HepG2 (cell line): Measurements from ENCODE around the gene TICAM2. TPM values are rescaled to one million over a fixed set of nuclear protein-coding genes. Genes with fewer than 3 reads are reported as not detected.

Experiments
- BORCS8-MEF2B ChIP-seq: sonication (generic); formaldehyde crosslinking; IDR thresholded peaks from 2 replicates; pipeline ENCODE4 v1.8.0; 2022; ENCODE audit warnings: mild to moderate bottlenecking, missing genetic modification reagents
- BRCA1 ChIP-seq: sonication (generic); formaldehyde crosslinking; IDR thresholded peaks from 2 replicates; pipeline ENCODE4 v1.4.0; 2020; ENCODE audit warnings: missing genetic modification reagents
- CHCHD3 ChIP-seq: sonication (generic); formaldehyde crosslinking; IDR thresholded peaks from 2 replicates; pipeline ENCODE4 v1.8.0; 2022; ENCODE audit warnings: mild to moderate bottlenecking, missing genetic modification reagents, moderate library complexity
- DNMT3B ChIP-seq: conservative IDR thresholded peaks from 2 replicates; pipeline ENCODE4 v1.6.1; 2016; ENCODE audit warnings: missing biosample characterization, control low read depth
- EHMT2 ChIP-seq: fragments of 200-600 bp; sonication (generic); IDR thresholded peaks from 2 replicates; pipeline ENCODE4 v1.7.0; 2017; ENCODE audit warnings: antibody characterized with exemption, low read depth, low read length, borderline replicate concordance
- FOXA3 ChIP-seq: IDR thresholded peaks from 2 replicates; pipeline ENCODE4 v1.6.1; 2016; ENCODE audit warnings: missing genetic modification reagents, missing compliant biosample characterization
- GATAD1 ChIP-seq: IDR thresholded peaks from 2 replicates; pipeline ENCODE4 v1.6.1; 2016; ENCODE audit warnings: missing genetic modification reagents, missing compliant biosample characterization
- HDAC2 ChIP-seq: sonication (generic); formaldehyde crosslinking; IDR thresholded peaks from 2 replicates; pipeline ENCODE4 v1.4.0; 2020; ENCODE audit warnings: missing genetic modification reagents
- NR1H2 ChIP-seq: sonication (generic); formaldehyde crosslinking; IDR thresholded peaks from 2 replicates; pipeline ENCODE4 v1.8.1; 2022; ENCODE audit warnings: low read depth, missing genetic modification reagents, borderline replicate concordance
- PHF21A ChIP-seq: sonication (generic); formaldehyde crosslinking; IDR thresholded peaks from 2 replicates; pipeline ENCODE4 v1.5.0; 2020; ENCODE audit warnings: mild to moderate bottlenecking, missing genetic modification reagents
- POLR2G ChIP-seq: fragments of 200-400 bp; formaldehyde crosslinking; IDR thresholded peaks from 2 replicates; pipeline ENCODE4 v1.6.1; 2018; ENCODE audit warnings: mild to moderate bottlenecking, low read depth, low read length, moderate library complexity
- TBL1XR1 ChIP-seq: fragments of 150-350 bp; IDR thresholded peaks from 2 replicates; pipeline ENCODE4 v1.6.1; 2014; ENCODE audit warnings: borderline replicate concordance, low read length; ENCODE audit not compliant: partially characterized antibody
- ZBTB3 ChIP-seq: sonication (generic); formaldehyde crosslinking; IDR thresholded peaks from 2 replicates; pipeline ENCODE4 v1.4.0; 2020; ENCODE audit warnings: low read depth, mild to moderate bottlenecking, moderate library complexity, missing genetic modification reagents, borderline replicate concordance
- ZNF225 ChIP-seq: sonication (generic); formaldehyde crosslinking; IDR thresholded peaks from 2 replicates; pipeline ENCODE4 v1.4.0; 2020; ENCODE audit warnings: mild to moderate bottlenecking, missing genetic modification reagents
- ZNF674 ChIP-seq: sonication (generic); formaldehyde crosslinking; IDR thresholded peaks from 2 replicates; pipeline ENCODE4 v1.5.0; 2020; ENCODE audit warnings: low read depth, mild to moderate bottlenecking, missing genetic modification reagents
- ZSCAN30 ChIP-seq: sonication (generic); formaldehyde crosslinking; IDR thresholded peaks from 2 replicates; pipeline ENCODE4 v1.5.0; 2020; ENCODE audit warnings: mild to moderate bottlenecking, missing genetic modification reagents
- polyA plus RNA-seq, 8 experiments: library from polyadenylated mRNA; depleted of rRNA in 3 of 8; stranded (reverse) in 7 of 8; unstranded in 1 of 8; fragments of >200 nt; fragmentation: Illumina TruSeq in 4 of 8; extraction: Trizol in 4 of 8; gene quantifications; 2 replicates each; pipeline versions ENCODE4 v1.2.1 to v1.2.3, GENCODE V29; 2011 to 2016; ENCODE audit warnings: low read depth in 4 of 8, missing spikeins in 1 of 8, mixed read lengths in 1 of 8; ENCODE audit not compliant: insufficient read depth in 1 of 8
- total RNA-seq, 5 experiments: library from RNA; depleted of rRNA; stranded (reverse); fragments of >200 nt; fragmentation: Illumina TruSeq; extraction: Trizol; gene quantifications; 2 replicates each; pipeline ENCODE4 v1.2.3, GENCODE V29; 2016; ENCODE audit warnings: low read depth in 1 of 5
- TF ChIP-seq, protein P1 (sequence below): sonication (generic); formaldehyde crosslinking; IDR thresholded peaks from 2 replicates; pipeline ENCODE4 v1.4.0; 2020; ENCODE audit warnings: low read depth, mild to moderate bottlenecking, missing genetic modification reagents
- TF ChIP-seq, protein P2 (sequence below): sonication (generic); formaldehyde crosslinking; IDR thresholded peaks from 2 replicates; pipeline ENCODE4 v1.4.0; 2020; ENCODE audit warnings: mild to moderate bottlenecking, missing genetic modification reagents
- TF ChIP-seq, protein P3 (sequence below): IDR thresholded peaks from 2 replicates; pipeline ENCODE4 v1.6.1; 2016; ENCODE audit warnings: mild to moderate bottlenecking, missing biosample characterization, missing genetic modification reagents
- TF ChIP-seq, protein P4 (sequence below), 2 experiments: fragments of 450-650 bp in 1 of 2; sonication (generic) in 1 of 2; formaldehyde crosslinking; IDR thresholded peaks; 2 replicates each; pipeline versions ENCODE4 v1.5.0 to v1.8.0; 2020 to 2022; ENCODE audit warnings: mild to moderate bottlenecking in 1 of 2, missing genetic modification reagents in 1 of 2
- TF ChIP-seq, protein P5 (sequence below): sonication (generic); formaldehyde crosslinking; IDR thresholded peaks from 2 replicates; pipeline ENCODE4 v1.4.0; 2020; ENCODE audit warnings: missing genetic modification reagents

TICAM2 gene
- total and polyA plus RNA-seq, 2 of the 13 experiments (the other 11 are each of a cell fraction or from before 2014, with no cell fraction given): 0.04 TPM; not detected in 1

DNA sequence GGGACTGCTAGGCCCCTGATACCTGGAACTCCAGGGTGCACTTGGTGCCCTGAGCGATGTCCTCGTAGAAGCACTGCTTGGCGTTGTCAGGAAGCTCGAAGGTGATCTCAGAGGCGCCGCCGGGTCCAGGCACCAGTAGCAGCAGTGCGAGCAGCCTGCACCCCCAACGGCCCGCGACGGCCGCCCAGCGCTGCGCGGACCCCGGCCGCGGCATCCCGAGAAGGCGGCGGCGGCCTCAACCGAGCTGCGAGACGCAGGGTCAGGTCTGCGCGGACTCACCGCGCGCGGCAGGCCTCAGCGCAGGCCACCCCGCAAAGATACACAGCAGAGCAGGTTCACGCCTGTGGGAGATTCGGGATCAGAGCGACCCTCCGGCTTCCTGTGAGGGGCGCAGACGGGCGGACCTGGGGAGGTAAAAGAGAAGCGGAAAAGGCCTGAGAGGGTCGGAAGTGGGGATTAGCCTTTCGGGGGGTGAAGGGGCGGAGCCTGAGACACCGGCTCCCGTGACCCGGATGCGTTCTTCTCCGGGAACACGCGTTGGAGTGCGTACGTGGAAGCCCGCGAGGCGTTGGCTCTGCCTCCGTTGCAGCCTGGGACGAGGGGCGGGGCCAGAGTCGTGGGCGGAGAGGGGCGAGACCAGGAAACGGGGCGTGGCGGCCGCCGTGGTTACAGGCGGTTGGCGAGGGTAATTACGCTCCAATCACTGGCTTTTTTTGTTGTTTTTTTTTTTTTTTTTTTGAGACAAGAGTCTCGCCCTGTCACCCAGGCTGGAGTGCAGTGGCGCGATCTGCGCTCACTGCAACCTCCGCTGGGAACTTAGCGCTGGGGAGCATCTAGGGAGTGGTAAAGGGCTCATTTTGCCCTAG is 23.5 kb upstream of the TICAM2 start, which contains the start of gene TMED7 (continued):
- TF ChIP-seq HDAC2 (CRISPR knock-in tag): peak; percentile 36
- TF ChIP-seq BRCA1: no peak
- peak; percentile 82; the same call in 1 of the 2 replicates for TF ChIP-seq ZSCAN30 (CRISPR knock-in tag)
- TF ChIP-seq, protein P1, sequence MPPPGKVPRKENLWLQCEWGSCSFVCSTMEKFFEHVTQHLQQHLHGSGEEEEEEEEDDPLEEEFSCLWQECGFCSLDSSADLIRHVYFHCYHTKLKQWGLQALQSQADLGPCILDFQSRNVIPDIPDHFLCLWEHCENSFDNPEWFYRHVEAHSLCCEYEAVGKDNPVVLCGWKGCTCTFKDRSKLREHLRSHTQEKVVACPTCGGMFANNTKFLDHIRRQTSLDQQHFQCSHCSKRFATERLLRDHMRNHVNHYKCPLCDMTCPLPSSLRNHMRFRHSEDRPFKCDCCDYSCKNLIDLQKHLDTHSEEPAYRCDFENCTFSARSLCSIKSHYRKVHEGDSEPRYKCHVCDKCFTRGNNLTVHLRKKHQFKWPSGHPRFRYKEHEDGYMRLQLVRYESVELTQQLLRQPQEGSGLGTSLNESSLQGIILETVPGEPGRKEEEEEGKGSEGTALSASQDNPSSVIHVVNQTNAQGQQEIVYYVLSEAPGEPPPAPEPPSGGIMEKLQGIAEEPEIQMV: no peak; the same call in 1 of the 2 replicates
- TF ChIP-seq, protein P2, sequence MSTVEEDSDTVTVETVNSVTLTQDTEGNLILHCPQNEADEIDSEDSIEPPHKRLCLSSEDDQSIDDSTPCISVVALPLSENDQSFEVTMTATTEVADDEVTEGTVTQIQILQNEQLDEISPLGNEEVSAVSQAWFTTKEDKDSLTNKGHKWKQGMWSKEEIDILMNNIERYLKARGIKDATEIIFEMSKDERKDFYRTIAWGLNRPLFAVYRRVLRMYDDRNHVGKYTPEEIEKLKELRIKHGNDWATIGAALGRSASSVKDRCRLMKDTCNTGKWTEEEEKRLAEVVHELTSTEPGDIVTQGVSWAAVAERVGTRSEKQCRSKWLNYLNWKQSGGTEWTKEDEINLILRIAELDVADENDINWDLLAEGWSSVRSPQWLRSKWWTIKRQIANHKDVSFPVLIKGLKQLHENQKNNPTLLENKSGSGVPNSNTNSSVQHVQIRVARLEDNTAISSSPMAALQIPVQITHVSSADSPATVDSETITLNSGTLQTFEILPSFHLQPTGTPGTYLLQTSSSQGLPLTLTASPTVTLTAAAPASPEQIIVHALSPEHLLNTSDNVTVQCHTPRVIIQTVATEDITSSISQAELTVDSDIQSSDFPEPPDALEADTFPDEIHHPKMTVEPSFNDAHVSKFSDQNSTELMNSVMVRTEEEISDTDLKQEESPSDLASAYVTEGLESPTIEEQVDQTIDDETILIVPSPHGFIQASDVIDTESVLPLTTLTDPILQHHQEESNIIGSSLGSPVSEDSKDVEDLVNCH (CRISPR knock-in tag): no peak
- TF ChIP-seq, protein P3, sequence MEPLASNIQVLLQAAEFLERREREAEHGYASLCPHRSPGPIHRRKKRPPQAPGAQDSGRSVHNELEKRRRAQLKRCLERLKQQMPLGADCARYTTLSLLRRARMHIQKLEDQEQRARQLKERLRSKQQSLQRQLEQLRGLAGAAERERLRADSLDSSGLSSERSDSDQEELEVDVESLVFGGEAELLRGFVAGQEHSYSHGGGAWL (CRISPR knock-in tag): peak; percentile 89
- peak; percentile 83; the same call in 1 of the 2 replicates for TF ChIP-seq ZNF225 (CRISPR knock-in tag)
- peak; percentile 95 for TF ChIP-seq POLR2G
- TF ChIP-seq, protein P4, sequence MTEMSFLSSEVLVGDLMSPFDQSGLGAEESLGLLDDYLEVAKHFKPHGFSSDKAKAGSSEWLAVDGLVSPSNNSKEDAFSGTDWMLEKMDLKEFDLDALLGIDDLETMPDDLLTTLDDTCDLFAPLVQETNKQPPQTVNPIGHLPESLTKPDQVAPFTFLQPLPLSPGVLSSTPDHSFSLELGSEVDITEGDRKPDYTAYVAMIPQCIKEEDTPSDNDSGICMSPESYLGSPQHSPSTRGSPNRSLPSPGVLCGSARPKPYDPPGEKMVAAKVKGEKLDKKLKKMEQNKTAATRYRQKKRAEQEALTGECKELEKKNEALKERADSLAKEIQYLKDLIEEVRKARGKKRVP (CRISPR knock-in tag; IDR thresholded peaks at IDR 0.05): peak in 1 of 2 experiments; percentile 53; a peak in 2 of 4 replicates
- TF ChIP-seq DNMT3B (CRISPR knock-in tag): no peak
- peak; percentile 88 for TF ChIP-seq CHCHD3 (CRISPR knock-in tag)
- TF ChIP-seq, protein P5, sequence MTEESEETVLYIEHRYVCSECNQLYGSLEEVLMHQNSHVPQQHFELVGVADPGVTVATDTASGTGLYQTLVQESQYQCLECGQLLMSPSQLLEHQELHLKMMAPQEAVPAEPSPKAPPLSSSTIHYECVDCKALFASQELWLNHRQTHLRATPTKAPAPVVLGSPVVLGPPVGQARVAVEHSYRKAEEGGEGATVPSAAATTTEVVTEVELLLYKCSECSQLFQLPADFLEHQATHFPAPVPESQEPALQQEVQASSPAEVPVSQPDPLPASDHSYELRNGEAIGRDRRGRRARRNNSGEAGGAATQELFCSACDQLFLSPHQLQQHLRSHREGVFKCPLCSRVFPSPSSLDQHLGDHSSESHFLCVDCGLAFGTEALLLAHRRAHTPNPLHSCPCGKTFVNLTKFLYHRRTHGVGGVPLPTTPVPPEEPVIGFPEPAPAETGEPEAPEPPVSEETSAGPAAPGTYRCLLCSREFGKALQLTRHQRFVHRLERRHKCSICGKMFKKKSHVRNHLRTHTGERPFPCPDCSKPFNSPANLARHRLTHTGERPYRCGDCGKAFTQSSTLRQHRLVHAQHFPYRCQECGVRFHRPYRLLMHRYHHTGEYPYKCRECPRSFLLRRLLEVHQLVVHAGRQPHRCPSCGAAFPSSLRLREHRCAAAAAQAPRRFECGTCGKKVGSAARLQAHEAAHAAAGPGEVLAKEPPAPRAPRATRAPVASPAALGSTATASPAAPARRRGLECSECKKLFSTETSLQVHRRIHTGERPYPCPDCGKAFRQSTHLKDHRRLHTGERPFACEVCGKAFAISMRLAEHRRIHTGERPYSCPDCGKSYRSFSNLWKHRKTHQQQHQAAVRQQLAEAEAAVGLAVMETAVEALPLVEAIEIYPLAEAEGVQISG (CRISPR knock-in tag): peak; percentile 86
- TF ChIP-seq FOXA3 (CRISPR knock-in tag): peak; percentile 52; the same call in 1 of the 2 replicates
- TF ChIP-seq NR1H2: peak; percentile 56; the same call in 1 of the 2 replicates
- TF ChIP-seq TBL1XR1: no peak
- TF ChIP-seq ZBTB3 (CRISPR knock-in tag): no peak
- peak; percentile 83; the same call in 1 of the 2 replicates for TF ChIP-seq GATAD1
- TF ChIP-seq PHF21A (CRISPR knock-in tag): peak; percentile 79
- TF ChIP-seq ZNF674 (CRISPR knock-in tag): no peak
- no peak for TF ChIP-seq EHMT2
- TF ChIP-seq BORCS8-MEF2B (CRISPR knock-in tag): peak; percentile 84
